ENCODE data around the gene ANKS1B. TPM values are rescaled to one million over a fixed set of nuclear protein-coding genes. Genes with fewer than 3 reads are reported as not detected.
"Not testable (repeated sequence)": the region's sequence is repeated elsewhere in the genome, so short reads cannot be mapped to it uniquely, and the experiment has no call there.

Gene ANKS1B
- total RNA-seq, 1 experiment from 2014 or later = 0.11 TPM

GRCh38 chr12:99383258-99383657 is 601.5 kb downstream of the ANKS1B start:
- DNase-seq (ENCODE audit: low read depth) = no peak

- DNase-seq (ENCODE audit: low read depth) = peak; percentile 36
These were observed 602.7 kb downstream of the ANKS1B start for GRCh38 chr12:99381992-99382391.

- no peak for DNase-seq (ENCODE audit: low read depth)
These were observed 604.0 kb downstream of the ANKS1B start for GRCh38 chr12:99380701-99381100.

GRCh38 chr12:99374023-99374422 is 610.7 kb downstream of the ANKS1B start:
- no peak for DNase-seq (ENCODE audit: low read depth)

GRCh38 chr12:99372257-99372920 is 612.3 kb downstream of the ANKS1B start:
- DNase-seq (ENCODE audit: low read depth) = peak; percentile 90

- DNase-seq (ENCODE audit: low read depth) = no peak
These were observed 614.2 kb downstream of the ANKS1B start for GRCh38 chr12:99370421-99371138.

GRCh38 chr12:99367181-99367580 is 617.6 kb downstream of the ANKS1B start:
- DNase-seq (ENCODE audit: low read depth) = no peak

- no peak for DNase-seq (ENCODE audit: low read depth)
These were observed 632.5 kb downstream of the ANKS1B start for GRCh38 chr12:99352269-99352668.

GRCh38 chr12:99343960-99344359 is 640.8 kb downstream of the ANKS1B start:
- no peak for DNase-seq (ENCODE audit: low read depth)

- DNase-seq (ENCODE audit: low read depth) = no peak
These were observed 645.1 kb downstream of the ANKS1B start for GRCh38 chr12:99339663-99340062.

GRCh38 chr12:99334285-99335056 is 650.3 kb downstream of the ANKS1B start:
- peak; percentile 25 for DNase-seq (ENCODE audit: low read depth)

GRCh38 chr12:99332936-99333591 is 651.7 kb downstream of the ANKS1B start:
- no peak for DNase-seq (ENCODE audit: low read depth)

GRCh38 chr12:99330216-99330615 is 654.5 kb downstream of the ANKS1B start:
- DNase-seq (ENCODE audit: low read depth) = no peak

GRCh38 chr12:99321210-99321609 is 663.5 kb downstream of the ANKS1B start:
- not testable (repeated sequence) for DNase-seq (ENCODE audit: low read depth)

- DNase-seq (ENCODE audit: low read depth) = no peak
These were observed 673.4 kb downstream of the ANKS1B start for GRCh38 chr12:99311373-99311772.

GRCh38 chr12:99309812-99310211 is 674.9 kb downstream of the ANKS1B start:
- DNase-seq (ENCODE audit: low read depth) = no peak

GRCh38 chr12:99302874-99303273 is 681.9 kb downstream of the ANKS1B start:
- no peak for DNase-seq (ENCODE audit: low read depth)

- no peak for DNase-seq (ENCODE audit: low read depth)
These were observed 697.6 kb downstream of the ANKS1B start for GRCh38 chr12:99287136-99287535.

GRCh38 chr12:99284161-99284560 is 700.6 kb downstream of the ANKS1B start:
- no peak for DNase-seq (ENCODE audit: low read depth)

GRCh38 chr12:99282624-99283023 is 702.1 kb downstream of the ANKS1B start:
- peak; percentile 64 for DNase-seq (ENCODE audit: low read depth)

GRCh38 chr12:99282086-99282485 is 702.6 kb downstream of the ANKS1B start:
- no peak for DNase-seq (ENCODE audit: low read depth)

GRCh38 chr12:99281277-99281676 is 703.5 kb downstream of the ANKS1B start:
- peak; percentile 59 for DNase-seq (ENCODE audit: low read depth)
